ENCODE measurements around the gene ZNF385A. TPM values are rescaled to one million over a fixed set of nuclear protein-coding genes. Genes with fewer than 3 reads are reported as not detected.

ZNF385A gene
- total and polyA plus RNA-seq, 2 of the 8 experiments (the other 6 are each of a cell fraction or from before 2014, with no cell fraction given): 5.2 to 14.3 TPM

GRCh38 chr12:54359762-54360351 lies 24.7 kb downstream of the ZNF385A start:
- Histone ChIP-seq H3K23me2 (ENCODE audit: low read depth, low read length) (peaks cover 13% of the 10 kb centered on the region), H3K14ac (ENCODE audit: insufficient read length) (no peak overlapping the region), H3K9me3 (ENCODE audit: insufficient read depth in 2 of 2, low read depth in 1 of 2, low read length in 1 of 2) (no peaks in the 10 kb centered on the region), H3K79me2 (ENCODE audit: control insufficient read depth in 1 of 2, insufficient read depth in 2 of 2, low read length in 2 of 2) (no peaks in the 10 kb centered on the region), H3K56ac (replicated peaks; ENCODE audit: insufficient read length, low read depth, low read length) (no peak overlapping the region), H4K5ac (ENCODE audit: insufficient read length, low read depth, low read length) (no peak overlapping the region), H3K9ac (replicated peaks in 1 of 4; ENCODE audit: extremely low read depth in 1 of 4, low read depth in 3 of 4, low read length in 3 of 4) (peak overlapping the region in 3 of 4 experiments; percentile 8 to 52 (median 49); a peak in 4 of 7 replicates), H2AFZ (ENCODE audit: low read length) (peak overlapping the region; percentile 92; the same call in 1 of the 2 replicates), H3K23ac (ENCODE audit: insufficient read length) (no peak overlapping the region), H2AK5ac (ENCODE audit: low read depth, low read length) (no peak overlapping the region), H2BK5ac (ENCODE audit: low read depth, low read length) (peak overlapping the region; percentile 75; the same call in 1 of the 2 replicates), H2BK12ac (ENCODE audit: low read depth, low read length) (peak overlapping the region; percentile 55; the same call in 1 of the 2 replicates), H3K4me1 (replicated peaks in 1 of 4; ENCODE audit: control insufficient read depth in 3 of 4, insufficient read depth in 4 of 4, low read length in 3 of 4) (peaks cover 14 to 36% (median 20%) of the 10 kb centered on the region in 4 experiments), H3K36me3 (ENCODE audit: control insufficient read depth in 2 of 4, insufficient read depth in 4 of 4, low read length in 3 of 4) (no peaks in the 10 kb centered on the region), H2BK20ac (ENCODE audit: low read length) (no peak overlapping the region; the same call in 1 of the 2 replicates), H4K20me1 (replicated peaks in 1 of 2; ENCODE audit: control insufficient read depth in 1 of 2, insufficient read depth in 2 of 2, low read length in 2 of 2) (no peaks in the 10 kb centered on the region), H4K8ac (ENCODE audit: extremely low read depth, insufficient read depth, low read length) (no peak overlapping the region), H4K91ac (replicated peaks; ENCODE audit: insufficient read length, low read length) (no peak overlapping the region), H3K27ac (ENCODE audit: low read depth, low read length) (no peak overlapping the region), H3K79me1 (ENCODE audit: low read depth, low read length) (no peaks in the 10 kb centered on the region), H3K18ac (ENCODE audit: extremely low read depth, low read length) (peak overlapping the region; percentile 35; the same call in 1 of the 2 replicates), H2BK15ac (ENCODE audit: low read length) (peak overlapping the region; percentile 37; the same call in 1 of the 2 replicates), H3K27me3 (replicated peaks in 1 of 4; ENCODE audit: control insufficient read depth in 3 of 4, extremely low read depth in 1 of 4, insufficient read depth in 3 of 4, low read length in 3 of 4) (no peaks in the 10 kb centered on the region; a peak in 1 of 7 replicates), H3K4ac (replicated peaks; ENCODE audit: insufficient read length, low read depth, low read length) (no peak overlapping the region), H2BK120ac (replicated peaks; ENCODE audit: low read depth, low read length) (no peak overlapping the region), H3K4me2 (ENCODE audit: insufficient read depth in 1 of 2, low read depth in 2 of 2, low read length in 2 of 2) (peak overlapping the region; percentile 88 to 92), H3K4me3 (ENCODE audit: extremely low read depth in 1 of 4, insufficient read depth in 2 of 4, low read depth in 3 of 4, low read length in 4 of 4) (peak overlapping the region; percentile 56 to 78 (median 66); a peak in 7 of 8 replicates)
- CTCF ChIA-PET (ENCODE audit: partially characterized antibody): interaction anchor here (1.0 to 9.2 kb wide), 16 partner anchors 8 to 224 kb away, joined by 3 to 348 read pairs (median 13); partner anchors contain the start of genes COPZ1, NFE2 and ZNF385A
- POLR2A ChIA-PET (ENCODE audit: partially characterized antibody): interaction anchor here (0.8 to 9.2 kb wide), 11 partner anchors 9 to 101 kb away, joined by 3 to 133 read pairs (median 12); partner anchors contain the start of genes CBX5, COPZ1, HNRNPA1 and NFE2
- TF ChIP-seq TBP (IDR thresholded peaks at IDR 0.05; ENCODE audit: low read depth, low read length) (no peak), CBX8 (IDR thresholded peaks at IDR 0.05; ENCODE audit: borderline replicate concordance, low read depth, low read length) (no peak), KDM4A (IDR thresholded peaks at IDR 0.05; ENCODE audit: low read depth, low read length, severe bottlenecking) (no peak), HDAC2 (IDR thresholded peaks at IDR 0.05; ENCODE audit: borderline replicate concordance in 1 of 2, low read depth in 2 of 2, low read length in 2 of 2) (peak in 1 of 2 experiments; percentile 99; a peak in 1 of 4 replicates), EGR1 (IDR thresholded peaks at IDR 0.05; ENCODE audit: borderline replicate concordance, low read depth, low read length) (no peak), TEAD4 (IDR thresholded peaks at IDR 0.05; ENCODE audit: low read depth, low read length) (no peak), SP4 (IDR thresholded peaks at IDR 0.05; ENCODE audit: low read length) (no peak), GABPA (IDR thresholded peaks at IDR 0.05; ENCODE audit: borderline replicate concordance, insufficient read depth, low read length) (no peak), MAX (IDR thresholded peaks at IDR 0.05) (no peak), KDM1A (IDR thresholded peaks at IDR 0.05; ENCODE audit: borderline replicate concordance, low read length) (peak; percentile 99)
- WGBS, 2 experiments (ENCODE audit: extremely low coverage in 1 of 2, insufficient coverage in 1 of 2, insufficient read length in 1 of 2, insufficient replicate concordance in 2 of 2, low coverage in 1 of 2, low lambda C conversion rate in 2 of 2, missing lambda C conversion rate in 1 of 2): 59% methylated on average over 9 of the region's 9 CpGs; no CpG with 5 or more reads in 1 of the 2 experiments
- DNase-seq (ENCODE audit: low read depth in 1 of 2, low spot score in 2 of 2) (no peak), FAIRE-seq (no peak)
